Sigmoid colon (tissue), 4 donors: ENCODE data around the gene RAB3C.

ENCODE experiments used
- EP300 ChIP-seq, 4 donors: sonication (generic); formaldehyde crosslinking; IDR thresholded peaks; one replicate each; pipeline ENCODE4 v1.6.1; 2017; ENCODE audit warnings: antibody characterized with exemption in 4 of 4
- POLR2A ChIP-seq, 2 donors: fragments of 450-650 bp; IDR thresholded peaks; one replicate each; pipeline ENCODE4 v1.6.1; 2016; ENCODE audit warnings: antibody characterized with exemption in 2 of 2, mild to moderate bottlenecking in 2 of 2, moderate library complexity in 2 of 2
- POLR2AphosphoS5 ChIP-seq, 4 donors: sonication (generic); formaldehyde crosslinking; IDR thresholded peaks; one replicate each; pipeline ENCODE4 v1.6.1; 2017; ENCODE audit warnings: antibody characterized with exemption in 4 of 4
- TF ChIP-seq, protein P1 (sequence below), 4 experiments: fragments of 450-650 bp in 3 of 4; fragments of 200-600 bp in 1 of 4; IDR thresholded peaks; one replicate each; pipeline ENCODE4 v1.5.1; 2016 to 2019; ENCODE audit warnings: antibody characterized with exemption in 4 of 4, mild to moderate bottlenecking in 3 of 4, moderate library complexity in 2 of 4

DNA sequence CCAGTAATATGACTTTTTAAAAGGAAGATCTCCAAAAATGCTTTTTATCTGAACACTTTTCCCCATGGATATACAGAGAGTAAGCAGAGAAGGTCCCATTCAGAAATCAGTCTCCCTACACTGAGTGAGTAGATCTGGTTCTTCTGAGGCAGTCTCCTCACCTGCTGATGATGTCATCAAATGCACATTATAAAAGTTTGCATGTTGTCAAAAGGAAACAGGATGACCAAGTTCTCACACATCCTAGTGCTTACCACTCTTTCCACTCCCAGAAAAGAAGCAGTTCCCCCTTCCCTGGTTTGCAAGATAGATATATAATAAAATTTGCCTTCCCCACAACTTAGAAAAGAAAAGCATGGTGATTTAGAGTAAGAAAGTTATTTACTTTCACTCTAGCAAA, 180.5 kb downstream of the RAB3C start:
- TF ChIP-seq, protein P1, sequence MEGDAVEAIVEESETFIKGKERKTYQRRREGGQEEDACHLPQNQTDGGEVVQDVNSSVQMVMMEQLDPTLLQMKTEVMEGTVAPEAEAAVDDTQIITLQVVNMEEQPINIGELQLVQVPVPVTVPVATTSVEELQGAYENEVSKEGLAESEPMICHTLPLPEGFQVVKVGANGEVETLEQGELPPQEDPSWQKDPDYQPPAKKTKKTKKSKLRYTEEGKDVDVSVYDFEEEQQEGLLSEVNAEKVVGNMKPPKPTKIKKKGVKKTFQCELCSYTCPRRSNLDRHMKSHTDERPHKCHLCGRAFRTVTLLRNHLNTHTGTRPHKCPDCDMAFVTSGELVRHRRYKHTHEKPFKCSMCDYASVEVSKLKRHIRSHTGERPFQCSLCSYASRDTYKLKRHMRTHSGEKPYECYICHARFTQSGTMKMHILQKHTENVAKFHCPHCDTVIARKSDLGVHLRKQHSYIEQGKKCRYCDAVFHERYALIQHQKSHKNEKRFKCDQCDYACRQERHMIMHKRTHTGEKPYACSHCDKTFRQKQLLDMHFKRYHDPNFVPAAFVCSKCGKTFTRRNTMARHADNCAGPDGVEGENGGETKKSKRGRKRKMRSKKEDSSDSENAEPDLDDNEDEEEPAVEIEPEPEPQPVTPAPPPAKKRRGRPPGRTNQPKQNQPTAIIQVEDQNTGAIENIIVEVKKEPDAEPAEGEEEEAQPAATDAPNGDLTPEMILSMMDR (IDR thresholded peaks at IDR 0.05) = no peak
- TF ChIP-seq POLR2AphosphoS5 (IDR thresholded peaks at IDR 0.05) (no peak), POLR2A (IDR thresholded peaks at IDR 0.05) (no peak), EP300 (IDR thresholded peaks at IDR 0.05) (no peak)
